ENCODE results near the gene CHI3L1. TPM values are rescaled to one million over a fixed set of nuclear protein-coding genes. Genes with fewer than 3 reads are reported as not detected.

CHI3L1 gene
- total RNA-seq, 1 experiment from 2014 or later = not detected

GRCh38 chr1:203206129-203206687 is 19.7 kb upstream of the CHI3L1 start:
- Histone ChIP-seq H2BK120ac (ENCODE audit: low read depth, low read length, poor library complexity, severe bottlenecking) (no peak overlapping the region), H3K27me3 (ENCODE audit: insufficient read depth, low read length) (peaks cover 2% of the 10 kb centered on the region; the same call in 1 of the 2 replicates), H2BK12ac (ENCODE audit: insufficient read length, low read depth, low read length) (no peak overlapping the region), H3K23me2 (ENCODE audit: insufficient read length, low read depth, low read length, poor library complexity, severe bottlenecking) (no peaks in the 10 kb centered on the region), H4K5ac (ENCODE audit: insufficient read length, low read depth, low read length) (no peak overlapping the region), H2BK20ac (ENCODE audit: low read depth, low read length, poor library complexity, severe bottlenecking) (no peak overlapping the region), H3K27ac (ENCODE audit: insufficient read length, low read depth, low read length) (no peak overlapping the region), H2BK15ac (ENCODE audit: low read depth, low read length) (no peak overlapping the region), H3K23ac (ENCODE audit: insufficient read length, low read depth, low read length) (no peak overlapping the region), H3K14ac (ENCODE audit: insufficient read depth, low read length) (no peak overlapping the region), H3K56ac (ENCODE audit: insufficient read length, low read depth, low read length) (no peak overlapping the region), H4K91ac (ENCODE audit: insufficient read length, low read depth, low read length) (no peak overlapping the region), H2AK5ac (ENCODE audit: insufficient read length, low read length) (no peak overlapping the region), H3K4me1 (ENCODE audit: insufficient read depth, low read length) (no peaks in the 10 kb centered on the region), H3K79me2 (ENCODE audit: insufficient read depth, low read length) (no peaks in the 10 kb centered on the region), H2BK5ac (ENCODE audit: insufficient read length, low read length) (no peak overlapping the region), H3K4ac (ENCODE audit: low read depth, low read length) (no peak overlapping the region), H4K8ac (replicated peaks; ENCODE audit: insufficient read length, low read depth, low read length) (no peak overlapping the region), H3K18ac (ENCODE audit: insufficient read length, low read depth, low read length) (no peak overlapping the region), H4K20me1 (ENCODE audit: control insufficient read depth, insufficient read depth, insufficient read length) (no peaks in the 10 kb centered on the region), H3K4me2 (ENCODE audit: insufficient read depth, insufficient read length, low read length) (no peak overlapping the region), H3K9me3 (ENCODE audit: control insufficient read depth, low read depth, low read length) (no peaks in the 10 kb centered on the region), H3K79me1 (ENCODE audit: insufficient read depth, low read depth, low read length, poor library complexity, severe bottlenecking) (no peaks in the 10 kb centered on the region), H2AFZ (ENCODE audit: low read length) (no peak overlapping the region), H3K9ac (ENCODE audit: extremely low read depth, insufficient read length, low read length) (no peak overlapping the region), H3T11ph (ENCODE audit: low read length) (no peak overlapping the region)
- Mint-ChIP-seq H3K4me3 (no peak overlapping the region), H3K27me3 (ENCODE audit: low read depth) (peaks cover 13% of the 10 kb centered on the region), H3K4me1 (peaks cover 5% of the 10 kb centered on the region in 2 experiments), H3K9me3 (no peaks in the 10 kb centered on the region), H3K36me3 (ENCODE audit: insufficient read depth in 1 of 3, low read depth in 3 of 3) (no peaks in the 10 kb centered on the region), H3K27ac (no peak overlapping the region; a peak in 1 of 7 replicates)
- no CpG with 5 or more reads among the region's 5 CpGs for WGBS (ENCODE audit: extremely low coverage, insufficient read length, low lambda C conversion rate)
- no peak for DNase-seq
- TF ChIP-seq CTCF (conservative IDR thresholded peaks at IDR 0.05) = no peak
